HCT116 (cell line): ENCODE data around the gene NDUFA8.

Source experiments
- CEBPB ChIP-seq: IDR thresholded peaks from 2 replicates; pipeline ENCODE4 v1.6.1; 2012; ENCODE audit warnings: low read depth
- CTCF ChIP-seq, 3 experiments: fragments of 200-600 bp in 1 of 3; sonication (generic) in 1 of 3; IDR thresholded peaks in 2 of 3; conservative IDR thresholded peaks in 1 of 3; 2 replicates each; pipeline ENCODE4 v1.5.1; 2012 to 2017; ENCODE audit warnings: low read depth in 2 of 3, low read length in 2 of 3, antibody characterized with exemption in 1 of 3, borderline replicate concordance in 1 of 3, control low read depth in 1 of 3, mild to moderate bottlenecking in 1 of 3, mixed read lengths in 1 of 3, mixed run types in 1 of 3, moderate library complexity in 1 of 3; ENCODE audit not compliant: insufficient read depth in 1 of 3
- POLR2A ChIP-seq: IDR thresholded peaks from 2 replicates; pipeline ENCODE4 v1.7.0; 2011; ENCODE audit warnings: borderline replicate concordance; ENCODE audit not compliant: insufficient read depth, insufficient read length; ENCODE audit errors: extremely low read depth
- POLR2AphosphoS5 ChIP-seq: IDR thresholded peaks from 2 replicates; pipeline ENCODE4 v1.6.1; 2011; ENCODE audit warnings: mild to moderate bottlenecking, low read depth, low read length, moderate library complexity
- REST ChIP-seq: IDR thresholded peaks from 2 replicates; pipeline ENCODE4 v1.6.1; 2012; ENCODE audit warnings: low read depth
- TCF7L2 ChIP-seq: IDR thresholded peaks from 2 replicates; pipeline ENCODE4 v1.7.0; 2011; ENCODE audit warnings: borderline replicate concordance, inconsistent platforms; ENCODE audit not compliant: insufficient read depth, insufficient read length; ENCODE audit errors: extremely low read depth

DNA sequence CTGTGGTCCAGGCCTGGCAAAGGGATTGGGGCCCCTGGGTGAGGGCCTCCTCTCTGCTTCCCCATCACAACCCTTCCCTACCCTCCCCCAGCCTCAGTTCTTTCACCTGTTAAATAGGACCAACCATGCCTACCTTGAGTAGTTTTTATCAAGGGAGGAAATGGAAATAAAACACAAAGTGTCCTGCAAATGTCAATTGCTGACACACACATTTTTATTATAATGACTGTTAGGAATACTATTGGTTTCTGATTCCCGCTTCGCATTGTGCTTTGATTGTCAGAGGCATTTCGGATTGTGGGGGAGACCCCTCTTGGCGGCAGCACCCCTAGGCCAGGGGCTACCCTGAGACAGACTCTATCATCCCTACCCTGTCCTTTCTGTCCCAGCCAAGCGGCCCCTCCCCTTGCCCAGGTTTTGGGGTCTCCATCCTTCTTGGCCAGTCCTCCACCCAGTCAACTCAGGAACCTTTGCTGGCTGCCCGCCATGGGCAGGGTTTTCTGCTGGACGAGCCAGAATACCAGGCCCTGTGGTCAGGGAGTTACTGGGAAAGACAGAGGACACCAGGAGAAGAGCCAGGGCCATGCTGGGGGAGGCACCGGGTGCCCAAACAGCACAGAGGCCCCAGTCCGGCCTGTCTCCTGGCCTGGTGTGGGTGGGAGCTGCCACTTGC lies 48.0 kb downstream of the NDUFA8 start:
- no peak for TF ChIP-seq POLR2AphosphoS5
- no peak for TF ChIP-seq CTCF (IDR thresholded peaks at IDR 0.05 in 2 of 3, conservative IDR thresholded peaks at IDR 0.05 in 1 of 3; ENCODE audit: borderline replicate concordance in 1 of 3, insufficient read depth in 1 of 3, low read depth in 2 of 3, low read length in 2 of 3)
- no peak for TF ChIP-seq POLR2A
- TF ChIP-seq CEBPB = no peak
- no peak for TF ChIP-seq REST
- no peak for TF ChIP-seq TCF7L2
